Neural progenitor cell (in vitro differentiated cells): ENCODE results near the gene RPTOR.

Experiments
- EZH2 ChIP-seq: fragments of 200-600 bp; sonication (generic); IDR thresholded peaks from 2 replicates; pipeline ENCODE4 v1.6.1; 2017; ENCODE audit warnings: antibody characterized with exemption, mild to moderate bottlenecking, moderate library complexity
- TF ChIP-seq, protein P1 (sequence below): fragments of 200-600 bp; sonication (generic); IDR thresholded peaks from 2 replicates; pipeline ENCODE4 v1.5.1; 2017; ENCODE audit warnings: antibody characterized with exemption, mild to moderate bottlenecking

GRCh38 chr17:80513201-80513600 lies 31.4 kb upstream of the RPTOR start:
- TF ChIP-seq, protein P1, sequence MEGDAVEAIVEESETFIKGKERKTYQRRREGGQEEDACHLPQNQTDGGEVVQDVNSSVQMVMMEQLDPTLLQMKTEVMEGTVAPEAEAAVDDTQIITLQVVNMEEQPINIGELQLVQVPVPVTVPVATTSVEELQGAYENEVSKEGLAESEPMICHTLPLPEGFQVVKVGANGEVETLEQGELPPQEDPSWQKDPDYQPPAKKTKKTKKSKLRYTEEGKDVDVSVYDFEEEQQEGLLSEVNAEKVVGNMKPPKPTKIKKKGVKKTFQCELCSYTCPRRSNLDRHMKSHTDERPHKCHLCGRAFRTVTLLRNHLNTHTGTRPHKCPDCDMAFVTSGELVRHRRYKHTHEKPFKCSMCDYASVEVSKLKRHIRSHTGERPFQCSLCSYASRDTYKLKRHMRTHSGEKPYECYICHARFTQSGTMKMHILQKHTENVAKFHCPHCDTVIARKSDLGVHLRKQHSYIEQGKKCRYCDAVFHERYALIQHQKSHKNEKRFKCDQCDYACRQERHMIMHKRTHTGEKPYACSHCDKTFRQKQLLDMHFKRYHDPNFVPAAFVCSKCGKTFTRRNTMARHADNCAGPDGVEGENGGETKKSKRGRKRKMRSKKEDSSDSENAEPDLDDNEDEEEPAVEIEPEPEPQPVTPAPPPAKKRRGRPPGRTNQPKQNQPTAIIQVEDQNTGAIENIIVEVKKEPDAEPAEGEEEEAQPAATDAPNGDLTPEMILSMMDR, result no peak
- TF ChIP-seq EZH2, result no peak
